Measurements from ENCODE around the gene IGFLR1. TPM values are rescaled to one million over a fixed set of nuclear protein-coding genes. Genes with fewer than 3 reads are reported as not detected.
A peak's percentile ranks its signal among the peaks of the same experiment; 100 is the strongest.
"Not testable (repeated sequence)": the region's sequence is repeated elsewhere in the genome, so short reads cannot be mapped to it uniquely, and the experiment has no call there.

Gene IGFLR1
- total and polyA plus RNA-seq, 4 experiments from 2014 or later: 93.9 to 124 (median 109) TPM

GRCh38 chr19:35776102-35776788 is 34.0 kb upstream of the IGFLR1 start:
- peaks cover 2% of the 10 kb centered on the region for H3K36me3 ChIP-seq (ENCODE audit: insufficient read depth, low read length)
- H3K27ac Mint-ChIP-seq: peak overlapping the region in 4 of 7 donors; percentile 39 to 78 (median 64)
- peaks cover 0 to 13% of the 10 kb centered on the region in 2 donors for H3K36me3 Mint-ChIP-seq
- no peaks in the 10 kb centered on the region for H3K27me3 ChIP-seq (ENCODE audit: insufficient read depth, low read length)
- peaks cover 15% of the 10 kb centered on the region for H3K4me1 ChIP-seq (ENCODE audit: insufficient read depth, low read length)
- peak overlapping the region in 1 of 2 donors; percentile 21 for H3K4me3 ChIP-seq (ENCODE audit: low read length in 2 of 2)
- no peak for DNase-seq
- no peaks in the 10 kb centered on the region for H3K27me3 Mint-ChIP-seq
- peaks cover 11 to 37% (median 20%) of the 10 kb centered on the region in 4 donors for H3K4me1 Mint-ChIP-seq
- intact Hi-C loops (cut with micrococcal nuclease): no loop called here
- ChIA-PET POLR2A (ENCODE audit: partially characterized antibody) (interaction anchor here (0.7 kb wide), 1 partner anchor 31 kb away, joined by 3 read pairs; the partner anchor contains the start of genes PSENEN and U2AF1L4), CTCF (ENCODE audit: partially characterized antibody) (interaction anchor here (1.1 kb wide), 1 partner anchor 84 kb away, joined by 4 read pairs; no protein-coding TSS in a partner anchor)
- H3K9me3 ChIP-seq (ENCODE audit: control insufficient read depth in 1 of 2, low read length in 2 of 2): no peaks in the 10 kb centered on the region
- H3K27ac ChIP-seq (ENCODE audit: low read depth, low read length): no peak overlapping the region
- H3K4me3 Mint-ChIP-seq: peak overlapping the region; percentile 66 to 80 (median 75)
- no peaks in the 10 kb centered on the region for H3K9me3 Mint-ChIP-seq

GRCh38 chr19:35775298-35776101 is 33.2 kb upstream of the IGFLR1 start, which contains the start of gene ARHGAP33:
ARHGAP33 (plus strand) TSS chr19:35775564; CDS start chr19:35775659, 95 bp downstream.
- Mint-ChIP-seq H3K27me3 (no peaks in the 10 kb centered on the region), H3K4me3 (peak within 1 kb of the TSS; percentile 79 to 95 (median 87)), H3K4me1 (peaks cover 11 to 37% (median 20%) of the 10 kb centered on the region in 4 donors), H3K36me3 (peaks cover 0 to 11% of the 10 kb centered on the region in 2 donors), H3K9me3 (no peaks in the 10 kb centered on the region), H3K27ac (peak within 1 kb of the TSS; percentile 46 to 87 (median 72))
- intact Hi-C loops (cut with micrococcal nuclease): loop anchor here (1.0 to 2.0 kb wide), 5 partner anchors 17 to 82 kb away; partner anchors contain the start of genes LIN37, PROSER3, PSENEN and U2AF1L4
- Histone ChIP-seq H3K27me3 (ENCODE audit: insufficient read depth, low read length) (no peaks in the 10 kb centered on the region), H3K36me3 (ENCODE audit: insufficient read depth, low read length) (no peaks in the 10 kb centered on the region), H3K4me1 (ENCODE audit: insufficient read depth, low read length) (peaks cover 15% of the 10 kb centered on the region), H3K27ac (ENCODE audit: low read depth, low read length) (no peak within 1 kb of the TSS), H3K4me3 (ENCODE audit: low read length in 2 of 2) (peak within 1 kb of the TSS; percentile 21 to 65), H3K9me3 (ENCODE audit: control insufficient read depth in 1 of 2, low read length in 2 of 2) (no peaks in the 10 kb centered on the region)
- CTCF ChIA-PET (ENCODE audit: partially characterized antibody): no interaction called here
- peak; percentile 97 to 98 (median 98) for DNase-seq
- POLR2A ChIA-PET (ENCODE audit: partially characterized antibody): no interaction called here

GRCh38 chr19:35775046-35775297 is 32.7 kb upstream of the IGFLR1 start:
- peaks cover 15% of the 10 kb centered on the region for H3K4me1 ChIP-seq (ENCODE audit: insufficient read depth, low read length)
- Mint-ChIP-seq H3K4me3 (peak overlapping the region; percentile 79 to 95 (median 87)), H3K27ac (peak overlapping the region in 4 of 7 donors; percentile 13 to 87 (median 60)), H3K36me3 (peaks cover 0 to 11% of the 10 kb centered on the region in 2 donors), H3K27me3 (no peaks in the 10 kb centered on the region), H3K4me1 (peaks cover 12 to 37% (median 20%) of the 10 kb centered on the region in 4 donors), H3K9me3 (no peaks in the 10 kb centered on the region)
- no peaks in the 10 kb centered on the region for H3K9me3 ChIP-seq (ENCODE audit: control insufficient read depth in 1 of 2, low read length in 2 of 2)
- H3K4me3 ChIP-seq (ENCODE audit: low read length in 2 of 2): peak overlapping the region; percentile 21 to 65
- intact Hi-C loops (cut with micrococcal nuclease): loop anchor here (1.0 to 2.0 kb wide), 5 partner anchors 17 to 82 kb away; partner anchors contain the start of genes LIN37, PROSER3, PSENEN and U2AF1L4
- ChIA-PET CTCF (ENCODE audit: partially characterized antibody) (no interaction called here), POLR2A (ENCODE audit: partially characterized antibody) (no interaction called here)
- H3K27ac ChIP-seq (ENCODE audit: low read depth, low read length): no peak overlapping the region
- no peaks in the 10 kb centered on the region for H3K27me3 ChIP-seq (ENCODE audit: insufficient read depth, low read length)
- H3K36me3 ChIP-seq (ENCODE audit: insufficient read depth, low read length): no peaks in the 10 kb centered on the region
- no peak for DNase-seq

GRCh38 chr19:35774274-35775045 is 32.2 kb upstream of the IGFLR1 start:
- Mint-ChIP-seq H3K27ac (peak overlapping the region in 3 of 7 donors; percentile 40 to 87 (median 46)), H3K4me1 (peaks cover 12 to 37% (median 20%) of the 10 kb centered on the region in 4 donors), H3K9me3 (no peaks in the 10 kb centered on the region), H3K36me3 (peaks cover 0 to 7% of the 10 kb centered on the region in 2 donors), H3K27me3 (no peaks in the 10 kb centered on the region), H3K4me3 (peak overlapping the region; percentile 79 to 95 (median 87))
- no peak overlapping the region for H3K27ac ChIP-seq (ENCODE audit: low read depth, low read length)
- H3K4me3 ChIP-seq (ENCODE audit: low read length in 2 of 2): peak overlapping the region; percentile 21 to 65
- POLR2A ChIA-PET (ENCODE audit: partially characterized antibody): no interaction called here
- peaks cover 15% of the 10 kb centered on the region for H3K4me1 ChIP-seq (ENCODE audit: insufficient read depth, low read length)
- CTCF ChIA-PET (ENCODE audit: partially characterized antibody): interaction anchor here (1.4 kb wide), 1 partner anchor 26 kb away, joined by 4 read pairs; the partner anchor contains the start of gene LIN37
- peak in 1 of 5 donors; percentile 24 for DNase-seq
- no peaks in the 10 kb centered on the region for H3K27me3 ChIP-seq (ENCODE audit: insufficient read depth, low read length)
- no peaks in the 10 kb centered on the region for H3K36me3 ChIP-seq (ENCODE audit: insufficient read depth, low read length)
- intact Hi-C loops (cut with micrococcal nuclease): loop anchor here (1.0 to 2.0 kb wide), 5 partner anchors 16 to 81 kb away; partner anchors contain the start of genes LIN37, PROSER3, PSENEN and U2AF1L4
- H3K9me3 ChIP-seq (ENCODE audit: control insufficient read depth in 1 of 2, low read length in 2 of 2): no peaks in the 10 kb centered on the region

- no peak overlapping the region for H3K27ac Mint-ChIP-seq
- peak in 1 of 5 donors; percentile 20 for DNase-seq
- peaks cover 0 to 14% of the 10 kb centered on the region in 2 donors for H3K36me3 Mint-ChIP-seq
- H3K4me3 Mint-ChIP-seq: peak overlapping the region in 1 of 8 donors; percentile 46
- ChIA-PET POLR2A (ENCODE audit: partially characterized antibody) (interaction anchor here (1.0 to 1.2 kb wide), 2 partner anchors 13 to 29 kb away, joined by 3 read pairs; no protein-coding TSS in a partner anchor), CTCF (ENCODE audit: partially characterized antibody) (interaction anchor here (1.4 kb wide), 1 partner anchor 25 kb away, joined by 4 read pairs; the partner anchor contains the start of gene LIN37)
- Histone ChIP-seq H3K27me3 (ENCODE audit: insufficient read depth, low read length) (no peaks in the 10 kb centered on the region), H3K36me3 (ENCODE audit: insufficient read depth, low read length) (peaks cover 4% of the 10 kb centered on the region), H3K27ac (ENCODE audit: low read depth, low read length) (no peak overlapping the region), H3K4me1 (ENCODE audit: insufficient read depth, low read length) (peaks cover 15% of the 10 kb centered on the region), H3K9me3 (ENCODE audit: control insufficient read depth in 1 of 2, low read length in 2 of 2) (no peaks in the 10 kb centered on the region), H3K4me3 (ENCODE audit: low read length in 2 of 2) (no peak overlapping the region)
- intact Hi-C loops (cut with micrococcal nuclease): no loop called here
- peaks cover 0 to 2% (median 0%) of the 10 kb centered on the region in 8 donors for H3K9me3 Mint-ChIP-seq
- peaks cover 12 to 37% (median 22%) of the 10 kb centered on the region in 4 donors for H3K4me1 Mint-ChIP-seq
- no peaks in the 10 kb centered on the region for H3K27me3 Mint-ChIP-seq
Observed at GRCh38 chr19:35773020-35773806, 31.0 kb upstream of the IGFLR1 start.

GRCh38 chr19:35772362-35772761 is 30.1 kb upstream of the IGFLR1 start:
- CTCF ChIA-PET (ENCODE audit: partially characterized antibody); H3K27ac Mint-ChIP-seq; H3K36me3 ChIP-seq (ENCODE audit: insufficient read depth, low read length); H3K27ac ChIP-seq (ENCODE audit: low read depth, low read length); DNase-seq; H3K27me3 ChIP-seq (ENCODE audit: insufficient read depth, low read length); H3K4me3 Mint-ChIP-seq; H3K9me3 ChIP-seq (ENCODE audit: control insufficient read depth in 1 of 2, low read length in 2 of 2); intact Hi-C loops (cut with micrococcal nuclease); H3K4me3 ChIP-seq (ENCODE audit: low read length in 2 of 2); H3K9me3 Mint-ChIP-seq; H3K27me3 Mint-ChIP-seq: not testable (repeated sequence)
- peaks cover 12 to 31% (median 22%) of the 10 kb centered on the region in 4 donors for H3K4me1 Mint-ChIP-seq
- peaks cover 15% of the 10 kb centered on the region for H3K4me1 ChIP-seq (ENCODE audit: insufficient read depth, low read length)
- H3K36me3 Mint-ChIP-seq: peaks cover 0 to 16% of the 10 kb centered on the region in 2 donors
- POLR2A ChIA-PET (ENCODE audit: partially characterized antibody): interaction anchor here (1.0 to 1.2 kb wide), 2 partner anchors 12 to 28 kb away, joined by 3 read pairs; no protein-coding TSS in a partner anchor

Measured in CD4-positive, alpha-beta memory T cell (primary cell).